Esophagus muscularis mucosa (tissue), 4 donors: ENCODE data around the gene KCP. TPM values are rescaled to one million over a fixed set of nuclear protein-coding genes. Genes with fewer than 3 reads are reported as not detected.

Source experiments
- DNase-seq: peaks from one replicate; pipeline ENCODE4 v3.0.0-alpha.2; 2017; ENCODE audit errors: extremely low spot score
- H3K27ac ChIP-seq, 4 donors: fragments of 200-600 bp; sonication (generic); replicated peaks in 1 of 4; 1 replicate in 3 of 4; 2 replicates in 1 of 4; pipeline ENCODE4 v1.5.1; 2016 to 2019; ENCODE audit warnings: mild to moderate bottlenecking in 1 of 4
- H3K27me3 ChIP-seq, 4 donors: fragments of 200-600 bp; sonication (generic); one replicate each; pipeline versions ENCODE4 v1.5.1 to v1.6.0; 2016 to 2019
- H3K36me3 ChIP-seq, 4 donors: fragments of 200-600 bp; sonication (generic); one replicate each; pipeline ENCODE4 v1.5.1; 2016 to 2019
- H3K4me1 ChIP-seq, 4 donors: fragments of 200-600 bp; sonication (generic); one replicate each; pipeline ENCODE4 v1.5.1; 2016 to 2019
- H3K4me3 ChIP-seq, 4 donors: fragments of 200-600 bp; sonication (generic); 1 replicate in 2 of 4; 2 replicates in 2 of 4; pipeline ENCODE4 v1.5.1; 2016 to 2019; ENCODE audit warnings: mild to moderate bottlenecking in 4 of 4, moderate library complexity in 1 of 4
- H3K9me3 ChIP-seq, 4 donors: fragments of 200-600 bp; sonication (generic); 1 replicate in 3 of 4; 2 replicates in 1 of 4; pipeline ENCODE4 v1.5.1; 2016 to 2019
- CTCF ChIP-seq, 3 experiments: fragments of 200-600 bp in 2 of 3; fragments of 450-650 bp in 1 of 3; sonication (generic) in 2 of 3; IDR thresholded peaks; one replicate each; pipeline ENCODE4 v1.5.1; 2017 to 2019; ENCODE audit warnings: antibody characterized with exemption in 3 of 3, mild to moderate bottlenecking in 2 of 3, moderate library complexity in 1 of 3
- EP300 ChIP-seq: sonication (generic); formaldehyde crosslinking; IDR thresholded peaks from one replicate; pipeline ENCODE4 v1.6.1; 2017; ENCODE audit warnings: antibody characterized with exemption
- POLR2A ChIP-seq: fragments of 450-650 bp; IDR thresholded peaks from one replicate; pipeline ENCODE4 v1.6.1; 2017; ENCODE audit warnings: antibody characterized with exemption, moderate library complexity, mild to moderate bottlenecking, low read depth
- POLR2AphosphoS5 ChIP-seq, 2 donors: sonication (generic); formaldehyde crosslinking; IDR thresholded peaks; one replicate each; pipeline ENCODE4 v1.6.1; 2017; ENCODE audit warnings: antibody characterized with exemption in 2 of 2
- WGBS: methylation state at CpG from one replicate; pipeline ENCODE4 v1.1.5; 2018; 5-methylcytosine and 5-hydroxymethylcytosine counted together
- intact Hi-C: fragments of 100-400 bp; cut with DNase I; formaldehyde crosslinking; loops from one replicate; pipeline ENCODE4 v1.15.1; 2023
- total RNA-seq, 4 donors: library from RNA; depleted of rRNA; stranded (reverse); fragments of >200 nt; gene quantifications; one replicate each; pipeline versions ENCODE4 v1.1.0 to v1.2.1, GENCODE V29; 2016

KCP gene
- total RNA-seq, 4 donors from 2014 or later = 0.13 to 0.66 (median 0.29) TPM; not detected in 1

DNA sequence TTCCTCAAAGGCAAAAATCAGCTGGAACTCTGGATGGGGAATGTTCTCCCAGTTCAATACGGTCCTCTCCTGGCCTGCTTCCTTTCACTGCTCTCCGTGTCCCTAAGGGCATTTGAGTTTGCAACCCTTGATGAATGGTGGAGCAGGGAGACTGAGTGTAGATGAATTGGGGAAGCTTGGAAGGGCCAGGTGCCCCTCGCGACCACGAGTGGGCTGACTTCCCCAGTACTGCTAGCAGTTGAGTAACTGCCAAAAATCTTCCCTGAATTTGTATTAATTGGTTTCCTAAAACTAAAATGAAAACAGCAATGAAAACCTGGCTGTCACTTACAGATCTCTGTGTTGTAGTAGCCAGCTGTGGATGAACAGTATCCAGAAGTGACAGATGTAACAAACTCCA is 40.8 kb upstream of the KCP start:
- WGBS = 57% methylated on average over 5 of the region's 5 CpGs
- DNase-seq = no peak
- H3K9me3 ChIP-seq = no peaks in the 10 kb centered on the region
- peaks cover 0 to 4% (median 0%) of the 10 kb centered on the region in 4 donors for H3K27me3 ChIP-seq
- no peaks in the 10 kb centered on the region for H3K4me1 ChIP-seq
- H3K4me3 ChIP-seq = no peak overlapping the region
- H3K36me3 ChIP-seq = peaks cover 8 to 53% (median 36%) of the 10 kb centered on the region in 4 donors
- H3K27ac ChIP-seq = no peak overlapping the region
- intact Hi-C loops = no loop called here
- TF ChIP-seq EP300 (no peak), CTCF (IDR thresholded peaks at IDR 0.05) (no peak), POLR2A (no peak), POLR2AphosphoS5 (IDR thresholded peaks at IDR 0.05) (no peak)

DNA sequence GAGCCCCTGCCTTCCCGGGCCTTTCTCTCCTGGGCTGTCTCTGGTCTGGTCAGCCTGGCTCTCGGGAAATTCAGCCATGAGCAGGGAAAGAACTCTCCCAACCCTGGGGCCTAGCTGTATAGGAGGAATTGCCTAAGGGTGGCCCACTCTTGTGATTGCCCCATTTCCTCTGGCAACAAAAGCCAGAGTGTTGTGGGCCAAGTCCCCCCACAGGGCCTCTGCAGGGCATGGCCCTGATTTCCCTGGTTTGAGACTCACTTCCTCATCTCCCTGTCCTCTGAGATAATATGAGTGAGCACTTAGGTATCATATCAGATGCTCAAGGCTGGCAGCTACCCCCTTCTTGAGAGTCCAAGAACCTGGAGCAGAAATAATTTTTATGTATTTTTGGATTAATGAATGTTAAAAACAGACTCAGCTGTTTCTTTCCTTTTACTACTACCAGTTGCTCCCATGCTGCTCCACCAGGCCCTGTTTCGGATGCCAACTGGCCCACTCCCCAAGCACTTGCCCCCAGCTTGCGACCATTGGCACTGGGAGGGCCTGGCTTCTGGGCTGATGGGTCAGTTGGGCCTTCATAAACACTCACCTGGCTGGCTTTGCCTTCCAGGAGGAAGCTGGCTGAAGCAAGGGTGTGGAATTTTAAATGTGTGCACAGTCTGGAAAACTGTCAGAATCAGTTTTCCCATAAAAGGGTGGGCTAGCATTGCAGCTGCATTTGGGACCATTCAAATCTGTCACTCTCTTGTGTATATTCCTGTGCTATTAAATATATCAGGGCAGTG is 38.7 kb upstream of the KCP start:
- 89% methylated on average over 4 of the region's 4 CpGs for WGBS
- intact Hi-C loops = no loop called here

DNA sequence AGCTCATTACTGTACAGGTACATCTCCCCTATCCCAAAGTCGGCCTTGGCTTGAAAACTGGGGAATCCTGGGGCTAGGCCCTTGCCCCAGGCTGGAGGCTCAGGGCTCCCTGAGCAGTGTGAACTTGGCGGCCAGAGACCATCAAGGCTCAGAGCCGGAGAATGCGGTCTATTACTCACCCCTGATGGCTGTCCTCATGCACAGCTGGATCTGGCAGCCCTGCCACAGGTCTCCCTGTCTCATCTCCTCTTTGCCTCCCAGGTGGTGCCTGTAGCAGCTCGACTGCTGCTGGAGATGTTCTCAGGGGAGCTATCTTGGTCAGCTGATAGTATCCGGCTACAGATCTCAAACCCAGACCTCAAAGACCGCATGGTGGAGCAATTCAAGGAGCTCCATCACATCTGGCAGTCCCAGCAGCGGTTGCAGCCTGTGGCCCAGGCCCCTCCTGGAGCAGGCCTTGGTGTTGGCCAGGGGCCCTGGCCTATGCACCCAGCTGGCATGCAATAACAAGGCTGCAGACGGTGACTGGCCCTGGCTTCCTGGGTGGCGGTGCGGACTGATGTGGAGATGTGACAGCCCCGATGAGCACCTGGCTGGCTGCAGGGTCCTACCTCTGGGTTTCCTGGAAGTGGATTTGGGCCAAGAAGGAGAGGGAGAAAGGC is 37.9 kb upstream of the KCP start:
- H3K9me3 ChIP-seq = no peaks in the 10 kb centered on the region
- H3K27me3 ChIP-seq = peaks cover 0 to 7% (median 0%) of the 10 kb centered on the region in 4 donors
- peaks cover 0 to 24% (median 10%) of the 10 kb centered on the region in 4 donors for H3K36me3 ChIP-seq
- no peaks in the 10 kb centered on the region for H3K4me1 ChIP-seq
- intact Hi-C loops = no loop called here
- TF ChIP-seq EP300 (no peak), POLR2AphosphoS5 (IDR thresholded peaks at IDR 0.05) (no peak), CTCF (IDR thresholded peaks at IDR 0.05) (no peak), POLR2A (no peak)
- no peak overlapping the region for H3K4me3 ChIP-seq
- 84% methylated on average over 7 of the region's 12 CpGs for WGBS
- no peak for DNase-seq
- no peak overlapping the region for H3K27ac ChIP-seq

More for the DNA sequence above, 38.7 kb upstream of the KCP start:
- Histone ChIP-seq H3K27me3 (peaks cover 0 to 7% (median 0%) of the 10 kb centered on the region in 4 donors), H3K4me3 (no peak overlapping the region), H3K36me3 (peaks cover 0 to 32% (median 17%) of the 10 kb centered on the region in 4 donors), H3K4me1 (no peaks in the 10 kb centered on the region), H3K9me3 (no peaks in the 10 kb centered on the region), H3K27ac (no peak overlapping the region)
- TF ChIP-seq POLR2AphosphoS5 (IDR thresholded peaks at IDR 0.05) (no peak), POLR2A (no peak), CTCF (IDR thresholded peaks at IDR 0.05) (no peak), EP300 (no peak)
- peak; percentile 91 for DNase-seq

- Histone ChIP-seq H3K27ac (no peak overlapping the region), H3K27me3 (peaks cover 0 to 7% (median 0%) of the 10 kb centered on the region in 4 donors), H3K4me3 (no peak overlapping the region), H3K36me3 (peaks cover 0 to 19% (median 5%) of the 10 kb centered on the region in 4 donors), H3K4me1 (no peaks in the 10 kb centered on the region), H3K9me3 (no peaks in the 10 kb centered on the region)
- WGBS = 77% methylated on average over 3 of the region's 9 CpGs
- TF ChIP-seq EP300 (no peak), POLR2AphosphoS5 (IDR thresholded peaks at IDR 0.05) (no peak), CTCF (IDR thresholded peaks at IDR 0.05) (no peak), POLR2A (no peak)
- intact Hi-C loops = no loop called here
- DNase-seq = no peak
Observed at GRCh38 chr7:128947854-128948253, 37.3 kb upstream of the KCP start.
